Measurements from ENCODE around the gene LOXL4. TPM values are rescaled to one million over a fixed set of nuclear protein-coding genes. Genes with fewer than 3 reads are reported as not detected.

LOXL4 gene
- total RNA-seq, 1 experiment from 2014 or later, result 0.13 TPM

GRCh38 chr10:98309366-98310355 lies 41.7 kb upstream of the LOXL4 start:
- peak overlapping the region in 1 of 3 experiments; percentile 54; a peak in 2 of 7 replicates for H3K27ac Mint-ChIP-seq
- no CpG with 5 or more reads among the region's 21 CpGs for WGBS (ENCODE audit: extremely low coverage, insufficient read length, low lambda C conversion rate)
- H3T11ph ChIP-seq (ENCODE audit: low read length), result no peak overlapping the region

More at GRCh38 chr10:98309366-98310355, 41.7 kb upstream of the LOXL4 start:
- Histone ChIP-seq H3K4ac (ENCODE audit: low read depth, low read length) (no peak overlapping the region), H4K91ac (ENCODE audit: insufficient read length, low read depth, low read length) (no peak overlapping the region), H2BK15ac (ENCODE audit: low read depth, low read length) (no peak overlapping the region), H2BK12ac (ENCODE audit: insufficient read length, low read depth, low read length) (no peak overlapping the region), H3K14ac (ENCODE audit: insufficient read depth, low read length) (no peak overlapping the region), H3K27me3 (ENCODE audit: insufficient read depth, low read length) (no peaks in the 10 kb centered on the region), H4K20me1 (ENCODE audit: control insufficient read depth, insufficient read depth, insufficient read length) (no peaks in the 10 kb centered on the region), H3K9me3 (ENCODE audit: control insufficient read depth, low read depth, low read length) (no peaks in the 10 kb centered on the region), H3K4me1 (ENCODE audit: insufficient read depth, low read length) (no peaks in the 10 kb centered on the region), H4K8ac (replicated peaks; ENCODE audit: insufficient read length, low read depth, low read length) (no peak overlapping the region), H3K4me2 (ENCODE audit: insufficient read depth, insufficient read length, low read length) (peak overlapping the region; percentile 15), H2AK5ac (ENCODE audit: insufficient read length, low read length) (no peak overlapping the region), H3K23ac (ENCODE audit: insufficient read length, low read depth, low read length) (no peak overlapping the region), H3K27ac (ENCODE audit: insufficient read length, low read depth, low read length) (no peak overlapping the region), H3K18ac (ENCODE audit: insufficient read length, low read depth, low read length) (no peak overlapping the region), H2BK120ac (ENCODE audit: low read depth, low read length, poor library complexity, severe bottlenecking) (no peak overlapping the region), H3K23me2 (ENCODE audit: insufficient read length, low read depth, low read length, poor library complexity, severe bottlenecking) (peaks cover 3% of the 10 kb centered on the region), H3K9ac (ENCODE audit: extremely low read depth, insufficient read length, low read length) (no peak overlapping the region), H2BK5ac (ENCODE audit: insufficient read length, low read length) (no peak overlapping the region), H3K56ac (ENCODE audit: insufficient read length, low read depth, low read length) (no peak overlapping the region), H3K79me2 (ENCODE audit: insufficient read depth, low read length) (no peaks in the 10 kb centered on the region), H4K5ac (ENCODE audit: insufficient read length, low read depth, low read length) (no peak overlapping the region), H3K79me1 (ENCODE audit: insufficient read depth, low read depth, low read length, poor library complexity, severe bottlenecking) (no peaks in the 10 kb centered on the region), H2AFZ (ENCODE audit: low read length) (peak overlapping the region; percentile 7), H2BK20ac (ENCODE audit: low read depth, low read length, poor library complexity, severe bottlenecking) (no peak overlapping the region)
- Mint-ChIP-seq H3K4me3 (peak overlapping the region; percentile 54 to 62), H3K27me3 (ENCODE audit: low read depth) (peaks cover 2% of the 10 kb centered on the region; the same call in 1 of the 2 replicates), H3K9me3 (peaks cover 0 to 2% of the 10 kb centered on the region in 2 experiments; a peak in 2 of 5 replicates), H3K36me3 (ENCODE audit: insufficient read depth in 1 of 3, low read depth in 3 of 3) (no peaks in the 10 kb centered on the region), H3K4me1 (peaks cover 14% of the 10 kb centered on the region in 2 experiments)
- DNase-seq, result peak; percentile 88
- peak; percentile 89 for TF ChIP-seq CTCF (conservative IDR thresholded peaks at IDR 0.05)

Data from H9 (cell line).